Esophagus mucosa (tissue), 1 donor: Measurements from ENCODE around the gene EMCN. TPM values are rescaled to one million over a fixed set of nuclear protein-coding genes. Genes with fewer than 3 reads are reported as not detected.
"Not testable (repeated sequence)": the region's sequence is repeated elsewhere in the genome, so short reads cannot be mapped to it uniquely, and the experiment has no call there.

Experiments used
- ATAC-seq: fragments of 200-7000 bp; cut with Tn5 transposase; one replicate; pipeline ENCODE4 v1.9.1; 2020
- total RNA-seq: library from RNA; stranded (reverse); gene quantifications from one replicate; pipeline ENCODE4 v1.2.4, GENCODE V29; 2023
- donor health status: DM: yes; HTN: yes; CAD: no.

The EMCN gene
- 4.7 TPM for total RNA-seq

DNA sequence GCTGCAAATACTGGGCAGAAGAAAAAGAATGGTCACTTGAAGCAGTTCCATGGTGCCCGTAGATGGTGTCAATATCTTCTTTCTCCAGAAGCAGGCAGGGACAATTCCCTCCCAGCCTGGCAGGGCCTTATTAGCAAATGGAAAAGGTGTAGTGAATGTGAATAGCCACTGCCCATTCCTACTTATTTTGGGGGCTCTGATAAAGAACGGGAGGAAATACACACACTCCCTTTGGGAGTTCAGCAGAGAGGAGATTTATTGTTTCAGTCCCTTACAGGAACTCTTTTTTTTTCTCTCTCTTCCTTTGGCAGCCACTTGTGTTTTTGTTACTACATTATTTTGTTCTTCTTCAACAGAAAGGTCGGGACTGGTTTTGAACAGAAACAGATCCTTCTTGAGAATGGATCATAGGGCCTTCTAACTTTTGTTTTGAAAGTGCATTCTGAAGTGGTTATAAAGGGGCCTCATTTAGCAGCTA lies at the start of gene EMCN:
EMCN (minus strand) TSS at position 159 of the 478 bp plus-strand sequence; CDS start at position 51, 108 bp downstream.
- ATAC-seq = no peak

DNA sequence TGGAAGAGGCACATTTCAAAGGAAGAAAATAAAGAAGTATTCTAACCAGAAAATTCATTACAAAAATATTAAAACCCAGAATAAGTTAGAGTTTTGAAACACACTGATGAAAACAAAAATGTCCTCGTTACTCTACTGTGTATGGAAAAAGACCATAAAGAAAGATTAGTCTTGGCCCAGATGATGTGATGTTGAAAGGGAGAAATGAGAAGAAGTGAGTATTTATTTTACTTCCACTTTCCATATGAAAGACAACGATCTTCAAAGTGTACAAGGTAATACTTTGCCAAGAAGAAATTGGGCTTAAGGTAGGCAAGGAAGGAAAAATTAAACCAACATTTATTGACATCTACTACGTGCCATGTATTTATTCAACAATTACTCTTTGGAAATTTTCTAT lies 48.6 kb upstream of the EMCN start:
- no peak for ATAC-seq

DNA sequence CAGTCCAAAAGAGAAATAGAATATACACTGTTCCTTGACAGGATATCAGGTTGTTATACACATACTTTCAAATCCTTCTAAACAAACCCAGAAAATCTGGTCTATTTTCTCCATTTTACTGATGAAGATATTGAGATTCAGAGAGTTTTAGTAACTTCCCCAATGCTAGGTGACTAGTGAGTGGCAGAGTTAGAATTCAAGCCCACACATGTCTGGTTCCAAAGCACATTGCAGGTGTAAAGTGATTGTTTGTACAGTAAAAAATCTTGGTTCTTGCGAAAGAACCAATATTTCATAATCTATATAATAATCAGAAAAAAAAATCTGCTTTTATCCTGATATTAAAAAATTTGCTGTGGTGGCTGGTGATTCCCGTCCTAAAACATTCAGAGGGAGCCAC lies 39.5 kb upstream of the EMCN start:
- no peak for ATAC-seq

- no peak for ATAC-seq
Measured at GRCh38 chr4:100555611-100556337, 38.0 kb upstream of the EMCN start.

DNA sequence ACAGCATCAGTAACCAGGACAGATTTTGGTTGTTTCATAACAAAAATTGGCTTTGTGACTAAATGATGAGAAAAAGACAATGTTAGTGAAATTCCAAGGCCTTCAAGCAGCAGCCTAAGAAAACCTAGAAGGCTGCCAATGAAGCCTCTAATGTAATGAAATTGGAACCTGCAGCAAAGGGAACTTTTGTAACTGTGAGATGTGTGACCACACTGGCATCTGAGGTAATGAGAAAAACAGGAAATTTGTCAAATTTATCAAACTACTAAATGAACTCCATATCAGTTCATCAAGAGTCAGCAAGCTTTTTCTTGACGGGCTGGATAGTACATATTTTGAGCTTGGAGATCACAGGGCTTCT lies 30.4 kb upstream of the EMCN start:
- no peak for ATAC-seq

- no peak for ATAC-seq
Measured at GRCh38 chr4:100547541-100548199, 29.8 kb upstream of the EMCN start.

DNA sequence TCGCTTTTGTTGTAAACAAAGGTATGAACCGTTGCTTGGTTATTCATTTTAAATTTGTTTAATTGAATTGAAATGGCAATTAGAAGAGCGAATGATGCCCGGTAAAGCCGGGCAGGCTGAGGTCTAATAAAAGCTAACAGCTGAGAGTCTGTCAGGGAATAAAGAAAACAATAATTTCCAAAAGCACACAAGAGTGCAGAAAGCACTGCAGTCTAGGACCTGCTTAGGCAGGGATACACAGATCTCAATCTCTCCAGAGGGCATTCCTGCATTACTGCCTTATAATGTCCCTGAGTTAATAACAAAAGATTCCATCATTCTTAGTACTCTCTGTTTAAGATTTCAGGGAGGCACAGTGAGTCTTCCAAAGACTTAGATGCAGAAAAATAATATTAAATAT lies 27.6 kb upstream of the EMCN start:
- no peak for ATAC-seq

- ATAC-seq = no peak
Measured at GRCh38 chr4:100540131-100540530, 22.3 kb upstream of the EMCN start.

- ATAC-seq = no peak
Measured at GRCh38 chr4:100539706-100540105, 21.9 kb upstream of the EMCN start.

DNA sequence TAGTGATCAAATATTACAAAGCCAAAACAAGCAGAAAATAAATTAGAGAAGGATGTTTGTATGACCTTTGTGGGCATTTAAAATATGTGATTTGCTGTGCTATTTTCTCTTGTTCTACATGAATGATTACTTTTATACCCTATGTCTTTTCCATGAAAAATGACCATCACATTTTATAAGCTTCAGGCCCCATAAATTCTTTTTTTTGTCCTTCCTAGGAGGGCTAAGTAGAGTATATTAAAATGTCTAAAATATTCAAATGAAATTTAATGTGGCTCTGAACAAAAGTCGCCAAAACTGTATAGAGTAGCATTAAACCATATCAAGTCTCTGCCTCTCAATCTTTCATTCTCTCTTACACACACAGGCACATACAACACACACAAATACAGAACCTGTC lies 15.9 kb upstream of the EMCN start:
- ATAC-seq = no peak

DNA sequence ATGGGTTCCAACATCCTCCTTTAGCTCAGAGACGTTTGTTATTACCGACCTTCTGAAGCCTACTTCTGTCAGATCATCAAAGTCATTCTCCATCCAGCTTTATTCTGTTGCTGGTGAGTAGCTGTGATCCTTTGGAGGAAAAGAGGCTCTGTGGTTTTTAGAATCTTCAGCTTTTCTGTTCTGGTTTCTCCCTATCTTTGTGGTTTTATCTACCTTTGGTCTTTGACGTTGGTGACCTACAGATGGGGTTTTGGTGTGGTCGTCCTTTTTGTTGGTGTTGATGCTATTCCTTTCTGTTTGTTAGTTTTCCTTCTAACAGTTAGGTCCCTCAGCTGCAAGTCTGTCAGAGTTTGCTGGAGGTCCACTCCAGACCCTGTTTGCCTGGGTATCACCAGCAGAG lies 12.3 kb upstream of the EMCN start:
- ATAC-seq = not testable (repeated sequence)

GRCh38 chr4:100525686-100526085 lies 7.9 kb upstream of the EMCN start:
- ATAC-seq = no peak

GRCh38 chr4:100519205-100519604 lies 1.4 kb upstream of the EMCN start:
- ATAC-seq = no peak

DNA sequence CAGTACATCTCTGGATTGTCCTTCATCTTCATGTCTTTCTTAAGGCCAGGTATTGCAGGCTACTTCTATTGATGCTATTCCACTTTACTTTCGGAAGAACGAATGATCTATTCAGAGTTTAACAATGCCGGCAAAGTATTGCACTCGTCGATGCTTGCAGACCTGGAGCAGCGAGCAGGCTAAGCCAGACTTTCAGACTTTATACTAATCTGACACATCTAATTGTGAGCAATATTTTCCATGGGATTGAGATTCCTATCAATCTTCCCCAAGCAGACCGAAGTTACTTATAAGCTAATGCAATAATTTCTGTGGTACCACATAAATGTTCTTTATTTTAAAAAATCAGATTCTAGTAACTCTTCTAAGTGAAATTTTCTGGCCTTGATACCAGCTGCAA lies 1.6 kb downstream of the EMCN start:
- ATAC-seq = no peak

DNA sequence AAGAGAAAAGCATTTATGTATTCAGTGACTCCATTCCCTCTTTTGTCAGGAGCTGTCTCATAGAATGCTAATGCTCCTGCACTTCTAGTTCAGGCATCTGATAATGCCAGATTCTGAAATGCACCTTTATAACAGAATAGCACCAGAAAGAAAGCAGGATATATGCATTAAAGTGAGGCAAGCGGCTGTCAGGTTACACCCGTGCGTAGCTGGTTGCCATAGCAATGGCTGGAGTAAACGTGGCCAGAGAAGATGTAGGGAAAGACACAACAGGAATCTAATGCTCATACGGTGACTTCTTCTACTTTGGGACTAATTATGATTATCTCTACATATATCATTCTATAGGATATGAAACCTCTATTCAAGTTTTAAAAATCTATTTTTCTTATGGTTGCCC lies 5.9 kb downstream of the EMCN start:
- ATAC-seq = no peak

DNA sequence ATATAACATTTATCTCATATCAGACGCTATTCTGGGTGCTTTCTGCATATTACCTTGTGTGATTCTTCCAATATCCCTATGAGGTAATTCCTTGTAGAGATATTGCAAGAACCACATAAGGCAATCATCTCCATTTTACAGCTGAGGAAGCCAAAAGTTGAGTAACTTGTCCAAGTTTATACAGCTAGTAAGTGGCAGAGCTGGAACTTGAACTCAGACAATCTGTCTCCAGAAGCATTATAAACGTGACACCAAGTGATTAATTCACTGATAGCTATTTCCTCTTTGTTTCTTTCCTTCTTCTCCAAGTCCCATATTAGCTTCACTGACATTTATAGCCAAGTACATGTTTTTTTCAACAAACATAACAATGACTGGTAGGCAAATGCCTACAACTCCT lies 7.3 kb downstream of the EMCN start:
- ATAC-seq = no peak

- no peak for ATAC-seq
Measured at GRCh38 chr4:100509386-100509785, 8.4 kb downstream of the EMCN start.

- no peak for ATAC-seq
Measured at GRCh38 chr4:100508691-100509090, 9.1 kb downstream of the EMCN start.

DNA sequence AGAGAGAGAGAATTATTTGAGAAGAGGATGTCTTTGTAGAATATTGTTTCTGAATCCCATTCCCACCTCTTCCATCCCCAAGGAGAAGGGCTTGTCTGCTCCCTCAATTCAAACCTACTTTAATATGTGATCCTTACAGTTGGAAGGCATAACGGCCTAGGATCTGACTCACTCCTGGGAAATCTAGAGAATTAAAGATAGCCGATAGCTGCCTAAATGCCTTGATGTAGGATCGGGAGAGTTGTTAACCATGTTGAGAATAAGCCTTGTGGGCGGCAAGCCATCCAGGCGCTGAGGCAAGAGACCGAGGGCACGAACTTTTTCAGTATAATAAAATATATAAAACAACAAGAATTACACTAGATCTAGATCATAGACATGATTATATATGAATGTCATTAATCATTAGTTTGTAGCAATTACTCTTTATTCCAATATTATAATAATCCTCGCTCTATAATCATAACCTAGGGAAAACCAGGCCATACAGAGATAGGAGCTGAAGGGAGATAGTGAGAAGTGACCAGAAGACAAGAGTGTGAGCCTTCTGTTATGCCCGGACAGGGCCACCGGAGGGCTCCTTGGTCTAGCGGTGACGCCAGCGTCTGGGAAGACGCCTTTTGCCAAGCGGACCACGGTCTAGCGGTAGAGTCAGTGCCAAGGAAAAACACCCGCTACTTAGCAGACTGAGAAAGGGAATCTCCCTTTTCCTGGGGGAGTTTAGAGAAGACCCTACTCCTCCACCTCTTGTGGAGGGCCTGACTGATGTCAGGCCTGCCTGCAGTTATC lies 13.5 kb downstream of the EMCN start:
- ATAC-seq = no peak

- ATAC-seq = no peak
Measured at GRCh38 chr4:100497791-100498190, 20.0 kb downstream of the EMCN start.

DNA sequence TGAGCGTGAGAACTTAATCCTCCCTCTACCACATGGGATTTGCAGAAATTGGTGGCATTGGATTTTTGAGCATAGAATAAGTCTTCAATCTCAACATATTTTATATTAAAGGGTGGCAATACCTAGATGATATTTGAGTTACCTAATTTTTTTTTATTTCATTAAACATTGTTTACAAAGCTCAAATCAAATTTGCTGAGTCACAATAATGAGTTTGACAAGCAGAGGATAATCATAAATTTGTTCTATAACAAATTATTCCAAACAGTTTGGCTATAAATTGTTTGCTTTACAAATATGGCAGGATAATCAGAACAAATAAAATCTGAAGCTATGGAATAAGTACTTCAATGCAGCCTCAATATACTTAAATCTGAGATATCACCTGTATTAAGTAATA lies 22.7 kb downstream of the EMCN start:
- no peak for ATAC-seq

DNA sequence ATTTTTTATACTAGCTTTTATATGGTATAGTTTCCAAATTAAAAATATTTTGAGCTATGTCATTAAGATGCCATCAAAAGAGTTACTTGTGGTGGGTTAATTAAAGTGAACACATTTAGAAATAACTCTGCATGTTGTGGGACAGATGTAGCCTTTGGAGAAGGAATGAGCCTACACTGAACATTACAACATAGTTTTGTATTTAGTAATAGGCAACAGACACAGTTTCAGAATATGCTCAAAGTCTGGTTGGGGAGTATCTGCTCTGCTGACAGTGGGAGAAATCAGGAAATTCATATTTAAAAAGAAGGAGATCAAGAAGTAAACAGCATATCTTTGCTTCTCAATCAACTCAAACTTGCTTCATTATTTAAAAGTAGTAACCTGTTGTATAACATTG lies 23.7 kb downstream of the EMCN start:
- ATAC-seq = no peak

GRCh38 chr4:100493756-100494155 lies 24.1 kb downstream of the EMCN start:
- ATAC-seq = no peak

GRCh38 chr4:100492129-100492528 lies 25.7 kb downstream of the EMCN start:
- ATAC-seq = no peak
